Thyroid gland (tissue), 4 donors: ENCODE data around the gene MSANTD7. TPM values are rescaled to one million over a fixed set of nuclear protein-coding genes. Genes with fewer than 3 reads are reported as not detected.
A peak's percentile ranks its signal among the peaks of the same experiment; 100 is the strongest.

Experiments
- DNase-seq, 2 donors: peaks; one replicate each; pipeline ENCODE4 v3.0.0-alpha.2; 2019
- H3K27ac ChIP-seq, 3 donors: fragments of 200-600 bp; sonication (generic); 1 replicate in 2 of 3; 2 replicates in 1 of 3; pipeline ENCODE4 v1.5.1; 2016 to 2019; ENCODE audit warnings: mild to moderate bottlenecking in 1 of 3, moderate library complexity in 1 of 3
- H3K27me3 ChIP-seq: fragments of 200-600 bp; sonication (generic); one replicate; pipeline ENCODE4 v1.5.1; 2019
- H3K36me3 ChIP-seq, 2 donors: fragments of 200-600 bp; sonication (generic); one replicate each; pipeline ENCODE4 v1.5.1; 2016 to 2019
- H3K4me1 ChIP-seq, 2 donors: fragments of 200-600 bp; sonication (generic); one replicate each; pipeline ENCODE4 v1.5.1; 2017 to 2019
- H3K4me3 ChIP-seq, 3 donors: fragments of 200-600 bp; sonication (generic); replicated peaks in 1 of 3; 1 replicate in 2 of 3; 2 replicates in 1 of 3; pipeline ENCODE4 v1.5.1; 2016; ENCODE audit warnings: mild to moderate bottlenecking in 1 of 3
- H3K9me3 ChIP-seq: fragments of 200-600 bp; sonication (generic); one replicate; pipeline ENCODE4 v1.5.1; 2017
- POLR2A ChIP-seq, 2 donors: fragments of 450-650 bp; IDR thresholded peaks; one replicate each; pipeline ENCODE4 v1.6.1; 2017; ENCODE audit warnings: antibody characterized with exemption in 2 of 2, mild to moderate bottlenecking in 2 of 2, moderate library complexity in 1 of 2
- WGBS, 2 donors: methylation state at CpG; one replicate each; pipeline ENCODE4 v1.1.5; 2017; 5-methylcytosine and 5-hydroxymethylcytosine counted together
- intact Hi-C: fragments of 100-400 bp; cut with DNase I; formaldehyde crosslinking; loops from one replicate; pipeline ENCODE4 v1.15.1; 2023
- total RNA-seq, 4 donors: library from RNA; depleted of rRNA; stranded (reverse); fragments of >200 nt; gene quantifications; one replicate each; pipeline ENCODE4 v1.2.3, GENCODE V29; 2016
- TF ChIP-seq, protein P1 (sequence below), 6 experiments: fragments of 200-600 bp in 3 of 6; fragments of 450-650 bp in 3 of 6; sonication (generic) in 3 of 6; IDR thresholded peaks; one replicate each; pipeline ENCODE4 v1.5.1; 2016 to 2019; ENCODE audit warnings: antibody characterized with exemption in 6 of 6, mild to moderate bottlenecking in 2 of 6, inconsistent platforms in 1 of 6, moderate library complexity in 1 of 6

MSANTD7 gene, protein sequence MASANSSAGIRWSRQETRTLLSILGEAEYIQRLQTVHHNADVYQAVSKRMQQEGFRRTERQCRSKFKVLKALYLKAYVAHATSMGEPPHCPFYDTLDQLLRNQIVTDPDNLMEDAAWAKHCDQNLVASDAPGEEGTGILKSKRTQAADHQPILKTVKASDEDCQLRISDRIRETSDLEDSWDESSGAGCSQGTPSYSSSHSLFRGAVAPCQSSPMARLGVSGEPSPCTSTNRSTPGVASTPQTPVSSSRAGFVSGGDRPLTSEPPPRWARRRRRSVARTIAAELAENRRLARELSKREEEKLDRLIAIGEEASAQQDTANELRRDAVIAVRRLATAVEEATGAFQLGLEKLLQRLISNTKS
- 10 to 100 TPM in 3 of 4 donors, 1 to 10 TPM in 1; 9.0 to 14.6 (median 11.5) TPM for total RNA-seq

DNA sequence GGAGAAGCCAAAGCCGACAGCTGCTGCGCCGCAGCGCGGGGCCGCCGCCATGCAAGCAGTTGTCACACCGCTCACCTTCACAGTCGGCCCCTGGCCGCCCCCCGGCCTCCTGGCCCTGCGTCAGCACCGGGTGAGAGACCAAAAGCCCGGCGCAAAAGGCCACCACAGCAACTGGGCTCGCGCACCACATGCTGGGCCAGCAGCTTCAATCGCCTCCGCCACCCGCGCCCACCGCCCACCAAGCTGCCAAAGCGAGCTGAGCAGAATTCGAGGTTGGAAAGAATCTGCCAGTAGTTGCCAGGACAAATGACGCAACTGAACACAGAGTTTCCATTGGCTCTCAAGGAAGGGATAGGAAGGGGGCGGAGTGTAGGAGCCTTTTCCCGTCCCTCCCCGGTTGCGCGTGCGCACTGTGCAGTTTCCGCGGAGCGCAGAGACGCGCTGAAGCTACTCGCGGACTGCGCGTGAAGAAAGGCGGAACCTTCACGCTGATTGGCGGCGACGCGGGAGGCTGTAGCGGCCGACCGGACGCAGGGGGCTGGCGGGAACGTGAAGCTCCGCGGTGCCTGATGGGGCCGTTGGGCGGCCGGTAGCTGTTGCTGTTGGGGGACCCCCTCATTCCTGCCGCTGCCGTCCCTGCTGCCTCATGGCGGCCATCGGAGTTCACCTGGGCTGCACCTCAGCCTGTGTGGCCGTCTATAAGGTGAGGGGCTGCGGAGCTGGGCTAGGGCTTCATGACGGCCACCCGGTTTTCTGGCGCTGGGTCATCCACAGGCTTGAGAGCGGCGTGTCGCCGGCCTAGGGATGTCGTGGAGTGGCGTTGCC, at the start of gene MSANTD7, which contains the start of the genes CDNF and HSPA14:
TSS of gene MSANTD7 (plus strand) at position 550 of the 825 bp plus-strand sequence. CDS start 3,979 bp downstream, outside the sequence.
TSS of gene CDNF (minus strand) at position 281 of the 825 bp plus-strand sequence. CDS start at position 190, 91 bp downstream.
TSS of gene HSPA14 (plus strand) at position 550 of the 825 bp plus-strand sequence. CDS start at position 647, 97 bp downstream.
- intact Hi-C loops: no loop called here
- DNase-seq: peak; percentile 99
- WGBS, 2 donors: 0% methylated on average over 6 to 43 of the region's 72 CpGs
- Histone ChIP-seq H3K27ac (peak within 1 kb of the TSS; percentile 94 to 96 (median 96)), H3K4me1 (peaks cover 11 to 15% of the 10 kb centered on the region in 2 donors), H3K27me3 (no peaks in the 10 kb centered on the region), H3K36me3 (peaks cover 8 to 9% of the 10 kb centered on the region in 2 donors), H3K9me3 (no peaks in the 10 kb centered on the region), H3K4me3 (peak within 1 kb of the TSS; percentile 71 to 94 (median 77))
- TF ChIP-seq, protein P1, sequence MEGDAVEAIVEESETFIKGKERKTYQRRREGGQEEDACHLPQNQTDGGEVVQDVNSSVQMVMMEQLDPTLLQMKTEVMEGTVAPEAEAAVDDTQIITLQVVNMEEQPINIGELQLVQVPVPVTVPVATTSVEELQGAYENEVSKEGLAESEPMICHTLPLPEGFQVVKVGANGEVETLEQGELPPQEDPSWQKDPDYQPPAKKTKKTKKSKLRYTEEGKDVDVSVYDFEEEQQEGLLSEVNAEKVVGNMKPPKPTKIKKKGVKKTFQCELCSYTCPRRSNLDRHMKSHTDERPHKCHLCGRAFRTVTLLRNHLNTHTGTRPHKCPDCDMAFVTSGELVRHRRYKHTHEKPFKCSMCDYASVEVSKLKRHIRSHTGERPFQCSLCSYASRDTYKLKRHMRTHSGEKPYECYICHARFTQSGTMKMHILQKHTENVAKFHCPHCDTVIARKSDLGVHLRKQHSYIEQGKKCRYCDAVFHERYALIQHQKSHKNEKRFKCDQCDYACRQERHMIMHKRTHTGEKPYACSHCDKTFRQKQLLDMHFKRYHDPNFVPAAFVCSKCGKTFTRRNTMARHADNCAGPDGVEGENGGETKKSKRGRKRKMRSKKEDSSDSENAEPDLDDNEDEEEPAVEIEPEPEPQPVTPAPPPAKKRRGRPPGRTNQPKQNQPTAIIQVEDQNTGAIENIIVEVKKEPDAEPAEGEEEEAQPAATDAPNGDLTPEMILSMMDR (IDR thresholded peaks at IDR 0.05): peak in 1 of 6 experiments; percentile 22
- TF ChIP-seq POLR2A (IDR thresholded peaks at IDR 0.05): peak; percentile 30 to 93

DNA sequence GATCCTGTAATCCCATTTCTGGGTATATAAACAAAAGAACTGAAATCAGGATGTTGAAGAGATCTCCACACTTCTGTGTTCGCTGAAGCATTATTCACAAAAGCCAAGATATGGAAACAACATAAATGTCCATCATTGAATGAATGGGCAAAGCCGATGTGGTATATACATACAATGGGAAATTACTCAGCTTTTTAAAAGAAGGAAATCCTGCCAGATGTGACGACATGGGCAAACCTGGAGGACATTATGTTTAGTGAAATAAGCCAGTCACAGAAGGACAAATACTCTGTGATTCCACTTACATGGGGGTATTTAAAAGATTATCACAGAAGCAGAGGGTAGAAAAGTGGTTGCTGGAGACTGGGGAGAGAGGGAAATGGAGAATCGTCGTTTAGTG, 39.5 kb upstream of the MSANTD7 start:
- no peaks in the 10 kb centered on the region for H3K36me3 ChIP-seq
- WGBS, 2 donors: 36 to 41% methylated on average over 5 of the region's 5 CpGs
- no peak overlapping the region for H3K4me3 ChIP-seq
- no peak for DNase-seq
- H3K4me1 ChIP-seq: no peaks in the 10 kb centered on the region
- intact Hi-C loops: no loop called here
- TF ChIP-seq POLR2A (IDR thresholded peaks at IDR 0.05): no peak
- TF ChIP-seq, protein P1 (IDR thresholded peaks at IDR 0.05): no peak
- no peaks in the 10 kb centered on the region for H3K9me3 ChIP-seq
- no peak overlapping the region for H3K27ac ChIP-seq
- no peaks in the 10 kb centered on the region for H3K27me3 ChIP-seq

- H3K36me3 ChIP-seq: no peaks in the 10 kb centered on the region
- no peaks in the 10 kb centered on the region for H3K4me1 ChIP-seq
- WGBS, 2 donors: 38 to 56% methylated on average over 1 of the region's 1 CpG
- H3K9me3 ChIP-seq: no peaks in the 10 kb centered on the region
- no peaks in the 10 kb centered on the region for H3K27me3 ChIP-seq
- intact Hi-C loops: no loop called here
- TF ChIP-seq POLR2A (IDR thresholded peaks at IDR 0.05): no peak
- TF ChIP-seq, protein P1 (IDR thresholded peaks at IDR 0.05): no peak
- no peak overlapping the region for H3K4me3 ChIP-seq
- H3K27ac ChIP-seq: no peak overlapping the region
- DNase-seq: no peak
Measured at GRCh38 chr10:14800397-14800796, 37.7 kb upstream of the MSANTD7 start.

DNA sequence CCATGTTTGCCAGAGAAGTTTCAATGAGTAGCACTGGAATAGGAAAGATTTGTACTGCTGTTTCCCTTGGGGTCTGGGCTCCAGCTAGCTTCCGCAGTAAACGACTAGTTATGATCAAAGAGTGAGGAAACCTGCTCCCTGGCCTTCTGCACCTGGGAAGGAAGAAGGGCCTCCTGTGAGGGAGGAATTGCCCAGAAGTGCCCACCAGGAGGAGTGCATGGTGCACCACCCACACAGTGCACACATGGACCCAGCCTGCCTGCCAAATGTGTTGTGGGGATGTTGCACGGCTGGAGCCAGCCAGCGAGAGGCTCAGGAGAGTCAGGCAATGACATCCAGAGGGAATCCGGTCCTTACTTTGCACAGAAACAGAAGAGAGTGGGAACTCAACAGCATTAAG, 36.4 kb upstream of the MSANTD7 start:
- TF ChIP-seq, protein P1 (IDR thresholded peaks at IDR 0.05): peak in 1 of 6 experiments; percentile 21
- no peak for TF ChIP-seq POLR2A (IDR thresholded peaks at IDR 0.05)
- Histone ChIP-seq H3K4me3 (no peak overlapping the region), H3K9me3 (no peaks in the 10 kb centered on the region), H3K27ac (no peak overlapping the region), H3K27me3 (no peaks in the 10 kb centered on the region), H3K4me1 (no peaks in the 10 kb centered on the region), H3K36me3 (no peaks in the 10 kb centered on the region)
- intact Hi-C loops: no loop called here
- DNase-seq: peak; percentile 30 to 64
- WGBS, 2 donors: 55 to 63% methylated on average over 5 of the region's 5 CpGs
